Panc1 (cell line): Measurements from ENCODE around the gene FAM174B. TPM values are rescaled to one million over a fixed set of nuclear protein-coding genes. Genes with fewer than 3 reads are reported as not detected.
A peak's percentile ranks its signal among the peaks of the same experiment; 100 is the strongest.

Source experiments
- ATAC-seq: fragments of 200-7000 bp; cut with Tn5 transposase; 2 replicates; pipeline ENCODE4 v1.9.1; 2020; ENCODE audit warnings: mild to moderate bottlenecking, moderate library complexity
- BruUV-seq: library from RNA; stranded (reverse); fragments of 400-500 nt; replicated peaks from 2 replicates; lab custom pipeline; 2021; lab: Mats Ljungman, UMichigan
- CTCF ChIA-PET: fragments of 300-600 bp; sonication (Branson Sonifier 250); formaldehyde crosslinking; loops from one replicate; lab custom pipeline; 2022; ENCODE audit warnings: antibody characterized with exemption; lab: Charles Lee
- POLR2A ChIA-PET: fragments of 300-600 bp; sonication (Branson Sonifier 250); formaldehyde crosslinking; loops from one replicate; lab custom pipeline; 2022; ENCODE audit warnings: antibody characterized with exemption; lab: Charles Lee
- DNase-seq: peaks from one replicate; pipeline ENCODE4 v3.0.0-alpha.2; 2010; ENCODE audit warnings: low read depth, low spot score
- H3K27ac ChIP-seq: 2 replicates; pipeline ENCODE4 v1.5.1; 2011; ENCODE audit warnings: mild to moderate bottlenecking, low read length, inconsistent platforms
- H3K27me3 ChIP-seq: fragments of 200-500 bp; sonication (Bioruptor generic); 2 replicates; pipeline ENCODE4 v1.6.0; 2014; ENCODE audit warnings: low read length, inconsistent platforms; ENCODE audit not compliant: control insufficient read depth, insufficient read depth
- H3K36me3 ChIP-seq: fragments of 200-500 bp; sonication (Bioruptor generic); 2 replicates; pipeline ENCODE4 v1.5.1; 2014; ENCODE audit warnings: inconsistent platforms, mild to moderate bottlenecking, low read length, moderate library complexity; ENCODE audit not compliant: control insufficient read depth, insufficient read depth
- H3K4me1 ChIP-seq: 2 replicates; pipeline ENCODE4 v1.5.1; 2011; ENCODE audit warnings: inconsistent platforms, mild to moderate bottlenecking, low read length, moderate library complexity; ENCODE audit not compliant: control insufficient read depth, insufficient read depth
- H3K4me3 ChIP-seq, 2 experiments: 2 replicates each; pipeline ENCODE4 v1.5.1; 2011 to 2012; ENCODE audit warnings: low read depth in 2 of 2, low read length in 2 of 2, mild to moderate bottlenecking in 2 of 2, inconsistent platforms in 1 of 2, moderate library complexity in 1 of 2
- H3K9me3 ChIP-seq: fragments of 200-500 bp; sonication (Bioruptor generic); 2 replicates; pipeline ENCODE4 v1.5.1; 2014; ENCODE audit warnings: low read depth, mild to moderate bottlenecking, inconsistent platforms, low read length, moderate library complexity; ENCODE audit not compliant: control insufficient read depth, insufficient read depth
- POLR2AphosphoS5 ChIP-seq: IDR thresholded peaks from 2 replicates; pipeline ENCODE4 v1.6.1; 2012; ENCODE audit warnings: mild to moderate bottlenecking, low read depth, low read length, moderate library complexity
- SIN3A ChIP-seq: IDR thresholded peaks from 2 replicates; pipeline ENCODE4 v1.6.1; 2012; ENCODE audit warnings: low read depth, mild to moderate bottlenecking, low read length, moderate library complexity, borderline replicate concordance; ENCODE audit not compliant: insufficient read depth
- TCF7L2 ChIP-seq: IDR thresholded peaks from 2 replicates; pipeline ENCODE4 v1.6.1; 2011; ENCODE audit warnings: mild to moderate bottlenecking, low read depth, low read length, inconsistent platforms
- in situ Hi-C: cut with HindIII; loops from 2 replicates; pipeline ENCODE4 v1.10.0; 2016; ENCODE audit warnings: low sequenced_read_pairs, low pct_unique_long_range_greater_than_20kb
- intact Hi-C: fragments of 100-400 bp; cut with micrococcal nuclease; formaldehyde crosslinking; loops from one replicate; pipeline ENCODE4 v1.10.0; 2022; ENCODE audit not compliant: unreplicated experiment
- total RNA-seq: library from RNA; stranded (reverse); gene quantifications from one replicate; pipeline ENCODE4 v1.2.1, GENCODE V29; 2021; ENCODE audit not compliant: unreplicated experiment
- TF ChIP-seq, protein P1 (sequence below), 2 experiments: IDR thresholded peaks; 2 replicates each; pipeline ENCODE4 v1.6.1; 2011 to 2012; ENCODE audit warnings: low read depth in 2 of 2, control low read depth in 1 of 2, low read length in 1 of 2, mild to moderate bottlenecking in 1 of 2, moderate library complexity in 1 of 2; ENCODE audit not compliant: insufficient read depth in 1 of 2
- TF ChIP-seq, protein P2 (sequence below): fragments of 450-650 bp; IDR thresholded peaks from 2 replicates; pipeline ENCODE4 v1.5.1; 2017; ENCODE audit warnings: mild to moderate bottlenecking

Gene FAM174B
- total RNA-seq, 1 experiment from 2014 or later, result 30.7 TPM

DNA sequence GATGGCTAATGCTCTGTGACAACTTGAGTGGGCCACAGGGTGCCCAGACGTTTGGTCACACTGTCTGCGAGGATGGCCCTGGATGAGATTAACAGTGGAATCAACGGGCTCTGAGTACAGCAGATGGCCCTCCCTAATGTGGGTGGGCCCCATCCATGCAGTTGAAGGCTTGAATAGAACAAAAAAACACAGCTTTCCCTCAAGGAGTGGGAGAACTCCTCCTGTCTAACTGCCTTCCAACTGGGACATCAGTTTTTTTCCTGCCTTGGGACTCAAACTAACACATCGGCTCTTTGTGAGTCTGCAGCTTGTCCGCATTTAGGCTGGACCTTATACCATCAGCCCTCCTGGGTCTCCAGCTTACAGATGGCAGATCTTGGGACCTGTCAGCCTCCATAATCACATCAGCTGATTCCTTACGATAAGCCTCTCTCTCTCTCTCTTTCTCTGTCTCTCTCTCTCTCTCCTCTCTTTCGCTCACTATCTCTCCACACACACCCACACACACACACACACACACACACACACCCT, 20.8 kb downstream of the FAM174B start:
- in situ Hi-C loops, result no loop called here
- intact Hi-C loops, result no loop called here
- no TSS peak for BruUV-seq
- H3K27ac ChIP-seq, result peak overlapping the region; percentile 13; the same call in 1 of the 2 replicates
- H3K36me3 ChIP-seq, result no peaks in the 10 kb centered on the region
- TF ChIP-seq POLR2AphosphoS5 (no peak), SIN3A (no peak)
- TF ChIP-seq, protein P1, sequence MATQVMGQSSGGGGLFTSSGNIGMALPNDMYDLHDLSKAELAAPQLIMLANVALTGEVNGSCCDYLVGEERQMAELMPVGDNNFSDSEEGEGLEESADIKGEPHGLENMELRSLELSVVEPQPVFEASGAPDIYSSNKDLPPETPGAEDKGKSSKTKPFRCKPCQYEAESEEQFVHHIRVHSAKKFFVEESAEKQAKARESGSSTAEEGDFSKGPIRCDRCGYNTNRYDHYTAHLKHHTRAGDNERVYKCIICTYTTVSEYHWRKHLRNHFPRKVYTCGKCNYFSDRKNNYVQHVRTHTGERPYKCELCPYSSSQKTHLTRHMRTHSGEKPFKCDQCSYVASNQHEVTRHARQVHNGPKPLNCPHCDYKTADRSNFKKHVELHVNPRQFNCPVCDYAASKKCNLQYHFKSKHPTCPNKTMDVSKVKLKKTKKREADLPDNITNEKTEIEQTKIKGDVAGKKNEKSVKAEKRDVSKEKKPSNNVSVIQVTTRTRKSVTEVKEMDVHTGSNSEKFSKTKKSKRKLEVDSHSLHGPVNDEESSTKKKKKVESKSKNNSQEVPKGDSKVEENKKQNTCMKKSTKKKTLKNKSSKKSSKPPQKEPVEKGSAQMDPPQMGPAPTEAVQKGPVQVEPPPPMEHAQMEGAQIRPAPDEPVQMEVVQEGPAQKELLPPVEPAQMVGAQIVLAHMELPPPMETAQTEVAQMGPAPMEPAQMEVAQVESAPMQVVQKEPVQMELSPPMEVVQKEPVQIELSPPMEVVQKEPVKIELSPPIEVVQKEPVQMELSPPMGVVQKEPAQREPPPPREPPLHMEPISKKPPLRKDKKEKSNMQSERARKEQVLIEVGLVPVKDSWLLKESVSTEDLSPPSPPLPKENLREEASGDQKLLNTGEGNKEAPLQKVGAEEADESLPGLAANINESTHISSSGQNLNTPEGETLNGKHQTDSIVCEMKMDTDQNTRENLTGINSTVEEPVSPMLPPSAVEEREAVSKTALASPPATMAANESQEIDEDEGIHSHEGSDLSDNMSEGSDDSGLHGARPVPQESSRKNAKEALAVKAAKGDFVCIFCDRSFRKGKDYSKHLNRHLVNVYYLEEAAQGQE (IDR thresholded peaks at IDR 0.05; ENCODE audit: insufficient read depth in 1 of 2, low read depth in 2 of 2, low read length in 1 of 2), result no peak
- TF ChIP-seq, protein P2, sequence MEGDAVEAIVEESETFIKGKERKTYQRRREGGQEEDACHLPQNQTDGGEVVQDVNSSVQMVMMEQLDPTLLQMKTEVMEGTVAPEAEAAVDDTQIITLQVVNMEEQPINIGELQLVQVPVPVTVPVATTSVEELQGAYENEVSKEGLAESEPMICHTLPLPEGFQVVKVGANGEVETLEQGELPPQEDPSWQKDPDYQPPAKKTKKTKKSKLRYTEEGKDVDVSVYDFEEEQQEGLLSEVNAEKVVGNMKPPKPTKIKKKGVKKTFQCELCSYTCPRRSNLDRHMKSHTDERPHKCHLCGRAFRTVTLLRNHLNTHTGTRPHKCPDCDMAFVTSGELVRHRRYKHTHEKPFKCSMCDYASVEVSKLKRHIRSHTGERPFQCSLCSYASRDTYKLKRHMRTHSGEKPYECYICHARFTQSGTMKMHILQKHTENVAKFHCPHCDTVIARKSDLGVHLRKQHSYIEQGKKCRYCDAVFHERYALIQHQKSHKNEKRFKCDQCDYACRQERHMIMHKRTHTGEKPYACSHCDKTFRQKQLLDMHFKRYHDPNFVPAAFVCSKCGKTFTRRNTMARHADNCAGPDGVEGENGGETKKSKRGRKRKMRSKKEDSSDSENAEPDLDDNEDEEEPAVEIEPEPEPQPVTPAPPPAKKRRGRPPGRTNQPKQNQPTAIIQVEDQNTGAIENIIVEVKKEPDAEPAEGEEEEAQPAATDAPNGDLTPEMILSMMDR, result no peak
- no peaks in the 10 kb centered on the region for H3K27me3 ChIP-seq
- CTCF ChIA-PET, result no interaction called here
- DNase-seq (no peak), ATAC-seq (no peak)
- H3K4me1 ChIP-seq, result peaks cover 53% of the 10 kb centered on the region
- no peaks in the 10 kb centered on the region for H3K9me3 ChIP-seq
- no peak overlapping the region for H3K4me3 ChIP-seq
- POLR2A ChIA-PET, result interaction anchor here (0.6 kb wide), 1 partner anchor 556 kb away, joined by 3 read pairs; no protein-coding TSS in a partner anchor

DNA sequence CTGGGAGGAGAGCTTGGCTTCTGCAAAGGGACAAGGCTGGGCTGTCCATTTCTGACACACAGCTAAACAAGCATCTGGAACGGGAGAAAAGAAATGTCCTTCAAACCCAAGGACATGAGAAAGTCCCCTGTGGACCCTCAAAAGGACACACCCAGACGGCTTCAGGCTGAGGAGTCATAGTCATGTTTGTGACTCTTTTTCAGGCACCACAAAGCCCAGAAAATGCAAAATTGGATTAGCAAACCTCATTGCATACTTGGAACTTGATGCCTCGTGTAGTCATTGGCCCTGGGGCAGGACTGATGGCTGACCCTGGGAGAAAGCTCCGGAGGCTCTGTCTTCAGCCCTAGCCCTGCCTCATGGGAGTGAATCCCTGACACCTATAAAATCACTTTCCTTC, 21.5 kb downstream of the FAM174B start:
- no peaks in the 10 kb centered on the region for H3K27me3 ChIP-seq
- H3K4me1 ChIP-seq, result peaks cover 49% of the 10 kb centered on the region
- no peaks in the 10 kb centered on the region for H3K36me3 ChIP-seq
- ChIA-PET POLR2A (no interaction called here), CTCF (no interaction called here)
- peak overlapping the region; percentile 13; the same call in 1 of the 2 replicates for H3K27ac ChIP-seq
- no peaks in the 10 kb centered on the region for H3K9me3 ChIP-seq
- in situ Hi-C loops (no loop called here), intact Hi-C loops (no loop called here)
- no peak for ATAC-seq
- DNase-seq, result no peak
- BruUV-seq, result no TSS peak
- no peak for TF ChIP-seq TCF7L2
- no peak for TF ChIP-seq SIN3A
- TF ChIP-seq POLR2AphosphoS5, result no peak
- TF ChIP-seq, protein P1 (IDR thresholded peaks at IDR 0.05; ENCODE audit: insufficient read depth in 1 of 2, low read depth in 2 of 2, low read length in 1 of 2), result no peak
- TF ChIP-seq, protein P2, result no peak
- no peak overlapping the region for H3K4me3 ChIP-seq
